Hepatocyte (in vitro differentiated cells): ENCODE results near the gene SOX6. TPM values are rescaled to one million over a fixed set of nuclear protein-coding genes. Genes with fewer than 3 reads are reported as not detected.
A peak's percentile ranks its signal among the peaks of the same experiment; 100 is the strongest.

Source experiments
- DNase-seq: peaks from one replicate; pipeline ENCODE4 v3.0.0-alpha.2; 2016; ENCODE audit warnings: low spot score
- H2AFZ ChIP-seq: fragments of 200-600 bp; sonication (generic); 2 replicates; pipeline ENCODE4 v1.6.0; 2016; ENCODE audit warnings: antibody characterized with exemption, mild to moderate bottlenecking
- H3K27ac ChIP-seq: fragments of 200-600 bp; sonication (generic); 2 replicates; pipeline ENCODE4 v1.5.1; 2016; ENCODE audit warnings: mild to moderate bottlenecking
- H3K27me3 ChIP-seq: fragments of 200-600 bp; sonication (generic); 2 replicates; pipeline ENCODE4 v1.6.1; 2016
- H3K36me3 ChIP-seq: fragments of 200-600 bp; sonication (generic); replicated peaks from 2 replicates; pipeline ENCODE4 v1.5.1; 2016; ENCODE audit warnings: low read depth; ENCODE audit not compliant: insufficient read depth
- H3K4me1 ChIP-seq: fragments of 200-600 bp; sonication (generic); 2 replicates; pipeline ENCODE4 v1.5.1; 2016; ENCODE audit warnings: mild to moderate bottlenecking, moderate library complexity; ENCODE audit not compliant: insufficient read depth
- H3K4me2 ChIP-seq: fragments of 200-600 bp; sonication (generic); 2 replicates; pipeline ENCODE4 v1.6.0; 2016
- H3K4me3 ChIP-seq: fragments of 200-600 bp; sonication (generic); 2 replicates; pipeline ENCODE4 v1.5.1; 2016; ENCODE audit warnings: mild to moderate bottlenecking
- H3K79me2 ChIP-seq: fragments of 200-600 bp; sonication (generic); 2 replicates; pipeline ENCODE4 v1.6.0; 2017; ENCODE audit warnings: mild to moderate bottlenecking
- H3K9me2 ChIP-seq: fragments of 200-600 bp; sonication (generic); replicated peaks from 2 replicates; pipeline ENCODE4 v1.6.0; 2017; ENCODE audit warnings: mild to moderate bottlenecking; ENCODE audit not compliant: insufficient read depth
- H3K9me3 ChIP-seq: fragments of 200-600 bp; sonication (generic); 2 replicates; pipeline ENCODE4 v1.5.1; 2016; ENCODE audit warnings: low read depth, mild to moderate bottlenecking
- H4K20me1 ChIP-seq: fragments of 200-600 bp; sonication (generic); 2 replicates; pipeline ENCODE4 v1.6.0; 2016; ENCODE audit warnings: mild to moderate bottlenecking; ENCODE audit not compliant: insufficient read depth, poor library complexity, severe bottlenecking
- CTCF ChIP-seq: fragments of 200-600 bp; sonication (generic); IDR thresholded peaks from 2 replicates; pipeline ENCODE4 v1.5.1; 2016; ENCODE audit warnings: antibody characterized with exemption, mild to moderate bottlenecking; ENCODE audit not compliant: poor library complexity
- EZH2 ChIP-seq: fragments of 200-600 bp; sonication (generic); IDR thresholded peaks from 2 replicates; pipeline ENCODE4 v1.6.1; 2016; ENCODE audit warnings: antibody characterized with exemption, mild to moderate bottlenecking, borderline replicate concordance
- EZH2phosphoT487 ChIP-seq: fragments of 200-600 bp; sonication (generic); IDR thresholded peaks from one replicate; pipeline ENCODE4 v1.6.1; 2018; ENCODE audit warnings: antibody characterized with exemption, mild to moderate bottlenecking, low read depth, moderate library complexity; ENCODE audit not compliant: unreplicated experiment, severe bottlenecking
- WGBS: methylation state at CpG from one replicate; pipeline ENCODE4 v1.1.6; 2016; ENCODE audit warnings: low lambda C conversion rate; ENCODE audit errors: missing lambda C conversion rate; 5-methylcytosine and 5-hydroxymethylcytosine counted together
- polyA plus RNA-seq: library from polyadenylated mRNA; unstranded; fragments of >200 nt; fragmentation: Nextera tagmentation; extraction: Ambion mirVana; gene quantifications from 2 replicates; pipeline ENCODE4 v1.2.1, GENCODE V29; 2016
- total RNA-seq: library from RNA; depleted of rRNA; stranded (reverse); fragments of >200 nt; gene quantifications from 2 replicates; pipeline ENCODE4 v1.2.3, GENCODE V29; 2014

Gene SOX6
- total and polyA plus RNA-seq, 2 experiments from 2014 or later, result 23.2 to 75.7 TPM

- Histone ChIP-seq H2AFZ (no peak overlapping the region), H3K4me1 (peaks cover 23% of the 10 kb centered on the region), H3K79me2 (no peaks in the 10 kb centered on the region)
Observed at GRCh38 chr11:15971215-15971546, 385.2 kb downstream of the SOX6 start.

GRCh38 chr11:15970506-15971214 lies 385.7 kb downstream of the SOX6 start:
- TF ChIP-seq CTCF (no peak), EZH2phosphoT487 (no peak), EZH2 (no peak)
- peaks cover 23% of the 10 kb centered on the region for H3K4me1 ChIP-seq
- H3K4me3 ChIP-seq, result no peak overlapping the region
- 89% methylated on average over 3 of the region's 3 CpGs for WGBS
- no peaks in the 10 kb centered on the region for H3K27me3 ChIP-seq
- no peaks in the 10 kb centered on the region for H3K79me2 ChIP-seq
- peak overlapping the region; percentile 59 for H3K4me2 ChIP-seq
- no peaks in the 10 kb centered on the region for H3K9me3 ChIP-seq
- H2AFZ ChIP-seq, result no peak overlapping the region
- H4K20me1 ChIP-seq, result no peaks in the 10 kb centered on the region
- no peaks in the 10 kb centered on the region for H3K9me2 ChIP-seq
- H3K36me3 ChIP-seq, result no peaks in the 10 kb centered on the region
- H3K27ac ChIP-seq, result peak overlapping the region; percentile 76
- no peak for DNase-seq

More at GRCh38 chr11:15971215-15971546, 385.2 kb downstream of the SOX6 start:
- Histone ChIP-seq H3K36me3 (no peaks in the 10 kb centered on the region), H3K4me2 (no peak overlapping the region), H4K20me1 (no peaks in the 10 kb centered on the region), H3K27me3 (no peaks in the 10 kb centered on the region), H3K9me3 (no peaks in the 10 kb centered on the region), H3K9me2 (no peaks in the 10 kb centered on the region), H3K27ac (no peak overlapping the region), H3K4me3 (no peak overlapping the region)
- no peak for DNase-seq
- TF ChIP-seq CTCF (no peak), EZH2phosphoT487 (no peak), EZH2 (no peak)
- WGBS, result 100% methylated on average over 2 of the region's 2 CpGs

GRCh38 chr11:15969701-15970329 lies 386.5 kb downstream of the SOX6 start:
- Histone ChIP-seq H4K20me1 (no peaks in the 10 kb centered on the region), H3K4me3 (no peak overlapping the region), H3K79me2 (no peaks in the 10 kb centered on the region), H3K9me2 (no peaks in the 10 kb centered on the region), H3K36me3 (no peaks in the 10 kb centered on the region), H3K27ac (peak overlapping the region; percentile 76), H3K4me1 (peaks cover 23% of the 10 kb centered on the region), H3K9me3 (no peaks in the 10 kb centered on the region), H3K27me3 (no peaks in the 10 kb centered on the region), H3K4me2 (peak overlapping the region; percentile 59), H2AFZ (no peak overlapping the region)
- TF ChIP-seq CTCF (no peak), EZH2phosphoT487 (no peak), EZH2 (no peak)
- DNase-seq, result no peak
- 75% methylated on average over 6 of the region's 6 CpGs for WGBS
